GM19239 (cell line): Measurements from ENCODE around the gene BCKDK.

ENCODE experiments used
- DNase-seq: peaks from one replicate; pipeline ENCODE4 v3.0.0; 2011; ENCODE audit warnings: low spot score; ENCODE audit not compliant: insufficient read length
- FAIRE-seq: peaks from 2 replicates; lab custom pipeline; 2011; peaks lifted over from hg19 to GRCh38; lab: Jason Lieb, UNC

BCKDK gene

GRCh38 chr16:31117384-31118222 lies 9.4 kb downstream of the BCKDK start, which contains the start of gene KAT8:
Gene KAT8 (plus strand): TSS chr16:31117664. CDS start chr16:31117682, 18 bp downstream.
- peak; percentile 96 for FAIRE-seq
- DNase-seq = peak; percentile 93

GRCh38 chr16:31118223-31119155 lies 10.3 kb downstream of the BCKDK start:
- DNase-seq = no peak
- peak; percentile 31 for FAIRE-seq

GRCh38 chr16:31120129-31120528 lies 11.9 kb downstream of the BCKDK start:
- FAIRE-seq (no peak), DNase-seq (no peak)

GRCh38 chr16:31125844-31126243 lies 17.7 kb downstream of the BCKDK start:
- DNase-seq = no peak
- no peak for FAIRE-seq

DNA sequence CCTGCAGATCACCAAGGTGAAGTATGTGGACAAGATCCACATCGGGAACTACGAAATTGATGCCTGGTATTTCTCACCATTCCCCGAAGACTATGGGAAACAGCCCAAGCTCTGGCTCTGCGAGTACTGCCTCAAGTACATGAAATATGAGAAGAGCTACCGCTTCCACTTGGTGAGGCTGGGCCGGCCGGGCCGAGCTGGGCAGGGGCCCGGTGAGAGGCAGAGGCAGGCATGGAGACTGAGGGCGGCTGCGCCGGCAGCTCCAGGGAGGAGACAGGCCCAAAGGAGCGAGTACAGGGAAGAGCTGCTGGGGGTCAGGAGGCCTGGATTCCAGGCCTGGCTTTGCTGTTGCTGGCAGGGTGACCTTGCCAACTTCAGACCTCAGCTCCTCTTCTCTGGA lies 19.0 kb downstream of the BCKDK start:
- no peak for FAIRE-seq

DNA sequence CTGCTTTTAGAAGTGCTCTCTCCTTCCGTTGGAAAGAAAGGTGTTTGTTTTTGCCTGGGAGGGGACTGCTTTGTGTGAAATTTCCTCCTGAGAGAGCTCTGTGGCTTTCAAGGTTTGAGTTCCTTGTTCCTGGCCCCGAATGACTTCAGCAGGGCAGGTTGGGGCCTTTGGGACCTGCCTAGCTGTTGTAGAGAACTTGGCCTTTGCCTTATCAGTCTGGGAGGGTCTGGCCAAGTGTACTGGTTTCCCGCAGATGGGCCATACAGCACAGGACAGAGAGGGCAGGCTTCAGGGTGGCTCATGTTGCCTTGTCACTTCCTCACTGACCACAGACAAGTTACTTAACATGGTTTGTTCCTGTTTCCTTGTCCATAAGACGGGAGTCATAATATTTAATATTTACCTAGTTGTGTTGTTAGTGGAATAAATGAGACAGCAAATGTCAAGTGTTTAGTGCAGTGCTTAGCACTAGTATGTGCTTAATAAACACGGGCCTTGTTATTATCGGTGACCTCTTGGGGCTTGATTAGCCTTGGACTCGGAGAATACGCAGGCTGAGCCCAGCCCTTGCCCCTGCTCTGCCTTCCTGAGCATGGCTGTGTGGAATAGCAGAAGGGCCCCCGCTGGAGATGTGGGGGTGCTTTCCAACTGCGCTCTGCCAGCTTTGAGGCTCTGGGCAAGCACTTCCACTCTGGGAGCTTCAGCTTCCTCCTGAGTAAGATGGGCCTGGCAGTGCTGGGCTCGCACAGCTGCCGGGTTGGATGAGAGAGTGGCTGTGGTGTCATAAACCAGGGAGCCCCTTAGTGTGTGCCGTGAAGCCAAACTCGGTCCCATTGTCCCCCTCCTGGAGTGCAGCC lies 20.8 kb downstream of the BCKDK start:
- DNase-seq = no peak
- FAIRE-seq = no peak

More for the DNA sequence above, 19.0 kb downstream of the BCKDK start:
- DNase-seq = no peak

DNA sequence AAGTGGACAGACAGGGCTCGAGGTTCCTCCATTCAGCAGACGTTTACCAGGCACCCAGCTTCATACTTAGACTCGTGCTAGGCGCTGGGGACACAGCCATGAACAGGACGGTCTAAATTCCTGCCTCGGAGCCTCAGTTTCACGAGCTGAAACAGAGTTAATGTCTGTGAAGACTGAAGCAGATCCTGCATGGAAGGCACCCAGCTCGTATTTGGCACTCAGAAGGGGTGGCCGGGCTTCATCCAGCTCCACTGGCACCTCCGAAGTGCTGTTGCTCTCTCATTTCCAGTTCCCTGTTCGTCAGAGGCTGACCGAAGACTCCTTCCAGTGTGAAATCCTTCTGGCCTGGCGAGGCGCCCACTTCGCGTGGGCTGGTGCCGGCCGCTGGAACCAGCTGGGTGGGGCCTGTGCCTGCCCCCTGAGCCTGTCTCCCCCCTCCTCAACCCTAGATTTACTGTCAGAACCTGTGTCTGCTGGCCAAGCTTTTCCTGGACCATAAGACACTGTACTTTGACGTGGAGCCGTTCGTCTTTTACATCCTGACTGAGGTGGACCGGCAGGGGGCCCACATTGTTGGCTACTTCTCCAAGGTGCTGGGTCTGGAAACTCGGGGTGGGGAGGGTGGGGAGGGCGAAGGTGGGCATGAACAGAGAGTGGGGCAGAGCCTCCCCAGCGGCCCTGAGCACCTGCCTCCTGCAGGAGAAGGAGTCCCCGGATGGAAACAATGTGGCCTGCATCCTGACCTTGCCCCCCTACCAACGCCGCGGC lies 21.6 kb downstream of the BCKDK start:
- FAIRE-seq = no peak
- no peak for DNase-seq

GRCh38 chr16:31130336-31130891 lies 22.2 kb downstream of the BCKDK start:
- no peak for FAIRE-seq
- no peak for DNase-seq

DNA sequence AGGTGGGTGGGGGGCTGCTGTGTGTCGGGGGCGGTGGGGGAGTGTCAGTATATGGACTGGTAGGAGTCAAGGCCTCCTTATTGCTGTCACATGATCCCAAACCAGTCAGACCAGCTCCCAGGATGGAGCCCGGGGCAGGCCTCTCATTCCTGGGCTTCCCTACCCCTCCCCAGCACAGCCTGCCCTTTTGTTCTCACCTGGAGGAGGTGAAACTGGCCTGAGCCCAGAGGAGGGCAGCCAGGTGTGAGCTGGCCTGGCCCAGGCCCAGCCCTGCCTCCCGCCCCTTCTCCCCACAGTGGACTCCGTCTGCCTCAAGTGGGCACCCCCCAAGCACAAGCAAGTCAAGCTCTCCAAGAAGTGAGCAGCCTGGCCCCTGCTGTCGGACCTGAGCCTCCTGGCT lies 22.7 kb downstream of the BCKDK start:
- DNase-seq = no peak

DNA sequence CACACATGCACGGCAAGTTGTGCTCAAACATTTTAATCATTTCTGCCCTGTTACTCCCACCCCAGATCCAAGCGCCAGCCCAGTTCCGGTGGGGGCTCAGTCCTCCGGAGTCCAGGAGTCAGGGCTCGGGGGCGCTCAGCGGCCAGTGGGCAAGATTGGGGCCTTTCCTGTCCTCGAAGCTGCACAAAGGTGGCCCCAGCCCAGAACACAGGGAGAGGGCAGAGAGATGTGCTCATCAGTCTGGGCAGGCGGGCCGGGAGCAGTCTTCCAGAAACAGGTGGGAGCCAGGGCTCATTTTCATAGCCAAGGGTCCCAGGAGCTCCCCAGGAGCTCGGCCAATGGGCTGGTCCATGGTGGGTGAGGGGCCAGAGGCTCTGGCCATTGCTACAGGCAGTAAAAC lies 23.2 kb downstream of the BCKDK start:
- DNase-seq = no peak
- FAIRE-seq = no peak

More for the DNA sequence above, 22.7 kb downstream of the BCKDK start:
- FAIRE-seq = no peak

DNA sequence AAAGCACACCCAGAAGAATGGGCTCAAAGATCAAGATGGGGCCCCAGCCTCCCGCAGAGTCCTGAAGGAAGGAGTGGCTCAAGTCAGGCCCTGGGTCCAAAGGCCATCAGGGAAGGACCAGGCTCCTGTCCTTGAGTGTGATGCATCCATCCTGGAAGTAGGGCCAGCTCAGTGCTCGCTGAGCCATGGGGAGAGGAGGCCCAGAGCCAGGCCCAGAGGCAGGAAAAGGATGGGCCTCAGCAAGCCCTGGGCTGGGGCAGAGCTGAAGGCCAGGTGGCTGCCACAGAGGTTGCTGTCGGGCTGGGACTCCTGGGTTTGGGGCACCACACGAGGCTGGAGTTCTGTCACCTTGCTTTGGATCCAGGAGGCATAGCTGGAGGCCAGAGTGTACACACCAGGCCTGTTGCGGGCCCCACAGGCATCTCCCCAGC lies 23.7 kb downstream of the BCKDK start:
- DNase-seq = no peak
- no peak for FAIRE-seq

GRCh38 chr16:31132303-31132979 lies 24.3 kb downstream of the BCKDK start:
- FAIRE-seq (no peak), DNase-seq (no peak)

- DNase-seq (no peak), FAIRE-seq (no peak)
These were observed 24.9 kb downstream of the BCKDK start for GRCh38 chr16:31133046-31133501.

- FAIRE-seq = no peak
- DNase-seq = no peak
These were observed 25.9 kb downstream of the BCKDK start for GRCh38 chr16:31134091-31134571.

DNA sequence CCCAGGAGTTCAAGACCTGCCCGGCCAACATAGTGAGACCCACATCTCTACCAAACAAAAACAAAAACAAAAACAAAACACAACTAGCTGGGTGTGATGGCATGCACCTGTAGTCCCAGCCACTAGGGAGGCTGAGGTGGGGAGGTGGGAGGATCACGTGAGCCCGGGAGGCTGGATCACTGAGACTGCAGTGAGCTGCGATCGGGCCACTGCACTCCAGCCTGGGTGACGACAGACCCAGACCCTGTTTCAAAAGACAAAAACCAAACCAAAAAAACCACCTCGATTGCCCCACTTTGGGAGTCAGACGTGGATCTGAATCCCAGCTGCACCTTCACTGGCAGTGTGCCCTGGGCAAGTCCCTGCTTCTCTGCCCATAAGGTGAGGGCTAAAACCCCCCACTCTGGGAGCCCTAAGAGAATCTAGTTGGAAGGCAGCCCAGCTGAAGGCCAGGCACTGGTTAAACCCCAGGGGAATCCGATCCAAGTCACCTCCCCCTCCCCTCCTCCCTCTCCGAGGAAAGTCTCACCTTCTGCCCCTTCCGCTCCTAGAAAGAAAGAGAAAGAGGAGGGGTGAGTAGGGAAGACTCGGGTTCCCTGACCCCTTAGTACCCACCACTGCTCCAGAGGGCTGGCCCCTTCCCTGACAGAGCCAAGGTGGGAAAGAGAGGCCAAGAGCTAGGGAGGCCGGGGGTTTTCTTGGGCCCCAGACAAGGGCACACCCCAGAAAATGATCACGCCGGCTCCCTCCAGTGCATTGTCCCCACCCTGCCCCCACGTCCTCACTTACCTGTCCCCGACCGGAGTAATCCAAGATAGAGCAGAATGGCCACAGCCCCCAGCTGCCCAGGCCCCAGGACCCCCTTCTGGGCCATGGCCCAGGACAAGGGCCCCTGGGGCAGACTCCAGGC lies 26.7 kb downstream of the BCKDK start:
- FAIRE-seq = no peak
- no peak for DNase-seq

GRCh38 chr16:31135535-31136286 lies 27.5 kb downstream of the BCKDK start, which contains the start of gene PRSS8:
Gene PRSS8 (minus strand): TSS chr16:31135727. CDS start chr16:31135498, 229 bp downstream.
- DNase-seq (no peak), FAIRE-seq (no peak)
